Stimulated activated CD4-positive, alpha-beta T cell treated with anti-CD3 and anti-CD28 coated beads, Interleukin-2, amount 100 ng/mL, for 24 hours (primary cell): ENCODE results near the gene ZDHHC14.
"Not testable (repeated sequence)": the region's sequence is repeated elsewhere in the genome, so short reads cannot be mapped to it uniquely, and the experiment has no call there.

Source experiments
- DNase-seq, 2 donors: peaks; one replicate each; pipeline ENCODE4 v3.0.0-alpha.2; 2020

The ZDHHC14 gene

DNA sequence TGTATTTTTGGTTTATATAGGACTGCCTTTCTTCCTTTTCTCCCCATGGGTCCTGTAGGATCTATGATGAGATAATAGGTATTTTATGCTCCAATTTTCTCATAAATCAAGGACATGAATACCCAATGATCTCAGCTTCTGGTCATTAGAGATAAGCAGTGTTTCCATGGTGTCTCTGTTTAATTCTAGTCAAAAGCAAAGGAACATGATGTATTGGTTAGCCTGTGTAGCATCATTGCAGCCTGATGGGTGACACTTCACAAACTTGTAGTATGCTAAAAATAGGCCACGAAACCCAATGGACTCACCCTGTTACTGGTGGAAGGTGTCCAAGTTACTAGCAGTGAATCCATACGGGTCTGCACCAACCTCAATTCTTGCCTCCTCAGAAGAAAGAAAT, 325.9 kb downstream of the ZDHHC14 start:
- DNase-seq, result no peak

- DNase-seq, result no peak
These were observed 326.6 kb downstream of the ZDHHC14 start for GRCh38 chr6:157707576-157707975.

GRCh38 chr6:157708239-157708638, 327.2 kb downstream of the ZDHHC14 start:
- no peak for DNase-seq

GRCh38 chr6:157708933-157709332, 327.9 kb downstream of the ZDHHC14 start:
- no peak for DNase-seq

DNA sequence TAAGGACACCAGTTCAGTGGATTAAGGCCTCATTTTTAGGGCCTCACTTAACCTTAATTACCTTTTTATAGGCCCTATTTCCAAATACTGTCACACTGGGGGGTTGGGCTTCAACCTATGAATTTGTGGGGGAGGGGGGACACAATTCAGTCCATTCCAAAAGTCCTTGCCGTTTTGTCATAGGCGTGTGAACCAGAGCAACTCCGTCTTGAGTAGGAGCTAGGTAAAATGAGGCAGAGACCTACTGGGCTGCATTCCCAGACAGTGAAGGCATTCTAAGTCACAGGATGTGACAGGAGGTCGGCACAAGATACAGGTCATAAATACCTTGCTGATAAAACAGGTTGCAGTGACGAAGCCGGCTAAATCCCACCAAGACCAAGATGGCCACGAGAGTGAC, 328.6 kb downstream of the ZDHHC14 start:
- DNase-seq, result no peak

- DNase-seq, result no peak
These were observed 329.6 kb downstream of the ZDHHC14 start for GRCh38 chr6:157710604-157711003.

GRCh38 chr6:157711060-157711459, 330.1 kb downstream of the ZDHHC14 start:
- no peak for DNase-seq

- no peak for DNase-seq
These were observed 331.8 kb downstream of the ZDHHC14 start for GRCh38 chr6:157712585-157713295.

DNA sequence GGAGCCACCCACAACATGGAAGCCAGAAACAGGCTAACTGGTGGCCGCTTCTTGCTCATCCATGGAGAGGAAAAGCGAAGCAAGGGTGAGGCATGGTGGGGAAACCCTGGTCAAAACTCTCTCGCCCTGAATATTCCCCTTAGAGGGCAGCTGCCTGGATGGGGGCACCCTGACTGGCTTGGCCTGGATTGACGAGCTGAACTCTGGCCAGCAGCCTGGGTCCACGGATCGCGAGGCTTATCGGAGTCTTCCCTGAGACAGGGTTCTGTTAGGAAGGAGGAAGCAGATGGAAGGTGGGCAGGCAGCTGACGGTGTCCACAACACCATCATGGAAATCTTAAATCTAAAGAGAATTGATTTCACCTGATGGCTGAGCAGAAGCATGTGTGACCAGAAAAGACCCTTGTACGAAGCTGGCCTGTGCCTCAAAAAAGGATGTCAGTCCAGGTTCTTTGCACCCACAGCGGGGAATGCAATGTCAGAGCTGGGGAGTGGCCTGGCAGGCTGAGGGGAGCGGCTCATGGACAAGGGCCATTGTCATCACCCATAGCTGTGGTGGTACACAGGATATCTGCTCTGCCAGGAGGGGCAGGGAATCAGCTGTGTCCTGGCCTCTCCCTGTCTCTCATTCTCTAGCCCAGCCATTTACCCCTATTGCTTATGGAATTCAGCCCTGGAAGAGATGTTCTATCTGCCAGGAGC, 332.6 kb downstream of the ZDHHC14 start:
- DNase-seq, result no peak

DNA sequence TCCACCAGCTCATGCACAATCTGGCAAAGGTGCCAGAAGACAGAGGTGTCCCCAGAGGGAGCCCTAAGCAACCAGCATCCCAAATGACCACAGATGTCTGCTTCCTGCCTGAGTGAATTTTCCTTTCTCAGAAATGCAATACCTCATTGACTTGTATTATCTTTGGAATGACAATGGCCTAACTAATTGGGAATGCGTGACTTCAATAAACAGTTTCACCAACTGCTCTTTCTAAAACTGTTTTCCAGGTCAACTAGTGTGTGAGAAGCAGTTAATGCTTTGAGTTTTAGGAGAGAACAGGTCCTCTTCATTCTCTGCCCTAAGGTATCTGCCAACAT, 333.1 kb downstream of the ZDHHC14 start:
- DNase-seq, result no peak

- DNase-seq, result no peak
These were observed 334.8 kb downstream of the ZDHHC14 start for GRCh38 chr6:157715728-157716164.

DNA sequence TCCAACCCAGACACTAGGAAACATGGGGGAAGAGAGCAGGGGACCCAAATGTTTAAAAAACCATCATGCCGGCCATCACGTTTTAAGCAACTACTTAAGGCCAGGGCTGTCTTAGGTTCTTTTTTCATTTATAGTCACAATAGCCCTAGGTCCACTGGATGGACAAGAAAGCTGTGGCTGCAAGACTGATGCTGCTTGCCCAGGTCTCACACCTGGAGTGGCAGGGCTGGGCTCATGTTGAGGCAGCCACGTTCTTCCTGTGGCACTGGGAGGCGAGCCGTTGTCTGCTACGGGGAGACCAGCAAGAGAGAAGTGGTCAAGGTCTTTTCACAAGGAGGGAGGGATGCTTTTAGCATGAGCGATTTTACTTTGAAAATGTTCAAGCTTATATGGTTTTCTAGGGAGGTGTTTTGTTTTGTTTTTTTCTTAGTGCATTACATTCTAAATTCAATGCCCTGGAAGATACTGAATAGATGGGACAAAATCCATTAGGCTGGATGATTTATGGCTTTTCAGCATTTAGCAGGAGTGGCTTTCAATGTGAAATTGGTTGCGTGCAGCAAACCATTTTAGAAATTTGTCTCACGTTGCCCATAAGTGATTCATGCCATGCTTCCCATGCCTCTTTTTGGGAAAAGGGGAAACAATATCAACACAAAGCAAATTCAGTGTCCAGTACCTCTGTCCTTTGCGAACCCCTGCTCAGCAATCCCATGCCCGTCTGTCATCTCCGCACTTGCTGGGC, 335.4 kb downstream of the ZDHHC14 start:
- no peak for DNase-seq

DNA sequence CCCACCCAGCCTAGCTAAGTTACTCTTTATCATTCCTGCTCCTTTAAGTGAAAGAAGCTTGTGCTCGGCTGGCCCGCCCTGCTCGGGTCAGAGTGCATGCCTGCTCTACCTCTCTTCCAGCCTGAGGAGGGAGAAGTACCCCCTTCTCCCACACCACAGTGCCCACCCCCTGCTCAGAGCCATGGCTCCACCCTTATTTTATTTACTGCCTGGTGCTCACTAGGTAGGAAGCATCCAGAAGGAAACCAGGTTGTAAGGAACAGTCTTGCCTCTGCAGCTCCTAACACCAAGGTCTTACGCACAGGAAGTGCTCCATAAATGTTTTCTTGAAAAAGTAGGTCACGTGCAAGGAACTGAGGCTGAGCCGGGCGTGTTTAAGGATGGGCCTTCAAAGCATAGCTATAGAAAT, 336.4 kb downstream of the ZDHHC14 start:
- DNase-seq, result no peak

- no peak for DNase-seq
These were observed 337.7 kb downstream of the ZDHHC14 start for GRCh38 chr6:157718503-157719187.

DNA sequence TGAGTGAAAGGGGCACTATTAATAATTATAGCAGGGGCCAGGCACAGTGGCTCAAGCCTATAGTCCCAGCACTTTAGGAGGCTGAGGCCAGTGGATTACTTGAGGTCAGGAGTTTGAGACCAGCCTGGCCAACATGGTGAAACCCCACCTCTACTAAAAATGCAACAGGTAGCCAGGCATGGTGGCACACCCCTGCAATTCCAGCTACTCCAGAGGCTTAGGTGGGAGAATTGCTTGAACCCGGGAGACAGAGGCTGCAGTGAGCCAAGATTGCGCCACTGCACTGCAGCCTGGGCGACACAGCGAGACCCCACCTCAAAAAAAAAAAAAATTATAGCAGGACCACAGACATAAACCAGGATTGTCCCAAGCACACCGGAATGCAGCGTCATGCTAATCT, 340.0 kb downstream of the ZDHHC14 start:
- not testable (repeated sequence) for DNase-seq

DNA sequence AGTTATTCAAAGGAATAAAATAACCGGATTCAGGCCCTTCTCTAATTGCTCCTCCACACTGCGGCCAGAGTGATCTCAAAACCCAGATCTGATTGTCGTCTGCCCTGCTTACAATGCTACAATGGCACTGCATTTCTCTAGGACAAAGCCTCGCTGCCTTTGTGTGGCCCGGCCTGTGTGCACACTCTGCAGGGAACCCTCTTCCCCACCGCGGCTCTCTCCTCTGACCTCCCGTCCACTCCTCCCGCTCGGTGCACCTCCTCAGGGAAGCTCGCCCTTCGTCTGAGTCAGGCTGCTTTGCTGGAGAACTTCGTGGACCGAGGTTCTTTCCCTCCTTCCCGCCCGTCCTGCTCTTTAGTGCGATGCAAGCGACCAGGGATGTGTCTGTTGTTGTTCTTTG, 340.4 kb downstream of the ZDHHC14 start:
- DNase-seq, result no peak

DNA sequence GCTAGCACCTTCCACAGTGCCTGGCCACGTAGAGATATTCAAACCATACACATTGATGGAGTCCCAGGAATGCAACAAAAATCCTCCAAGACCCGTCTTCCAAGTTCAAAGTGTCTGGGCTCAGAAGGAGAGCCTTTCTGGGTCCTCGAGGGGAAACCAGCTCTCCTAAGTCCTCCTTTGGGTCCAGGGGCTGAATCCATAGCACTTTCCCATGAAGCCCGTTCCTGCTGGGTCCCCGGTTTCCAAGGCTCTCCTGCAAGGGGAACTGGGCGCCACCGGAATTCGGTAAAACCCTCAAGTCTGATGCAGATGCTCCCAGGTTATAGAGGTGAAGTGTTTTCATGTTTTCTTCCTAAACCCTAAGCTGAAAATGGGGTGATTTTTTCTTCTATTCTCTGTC, 340.8 kb downstream of the ZDHHC14 start:
- DNase-seq, result no peak

DNA sequence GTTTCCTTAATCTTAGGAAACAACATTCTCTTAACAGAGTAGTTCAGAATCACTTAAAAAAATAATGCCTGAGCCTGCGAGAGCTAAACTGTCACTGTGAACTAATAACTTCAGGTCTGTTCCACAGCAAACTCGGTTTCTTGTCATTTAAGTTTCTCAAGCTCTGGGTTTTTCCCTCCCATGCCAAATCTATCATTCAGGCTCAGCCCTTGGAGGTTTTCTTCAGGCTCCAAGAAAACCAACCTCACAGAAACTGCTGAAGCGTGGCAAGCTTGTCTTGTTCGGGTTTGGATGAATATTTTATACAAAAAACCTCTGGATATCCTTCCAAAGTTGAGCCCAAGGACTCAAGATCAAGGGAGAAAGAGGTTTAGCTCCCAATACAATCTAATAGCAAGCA, 342.4 kb downstream of the ZDHHC14 start:
- DNase-seq, result no peak

DNA sequence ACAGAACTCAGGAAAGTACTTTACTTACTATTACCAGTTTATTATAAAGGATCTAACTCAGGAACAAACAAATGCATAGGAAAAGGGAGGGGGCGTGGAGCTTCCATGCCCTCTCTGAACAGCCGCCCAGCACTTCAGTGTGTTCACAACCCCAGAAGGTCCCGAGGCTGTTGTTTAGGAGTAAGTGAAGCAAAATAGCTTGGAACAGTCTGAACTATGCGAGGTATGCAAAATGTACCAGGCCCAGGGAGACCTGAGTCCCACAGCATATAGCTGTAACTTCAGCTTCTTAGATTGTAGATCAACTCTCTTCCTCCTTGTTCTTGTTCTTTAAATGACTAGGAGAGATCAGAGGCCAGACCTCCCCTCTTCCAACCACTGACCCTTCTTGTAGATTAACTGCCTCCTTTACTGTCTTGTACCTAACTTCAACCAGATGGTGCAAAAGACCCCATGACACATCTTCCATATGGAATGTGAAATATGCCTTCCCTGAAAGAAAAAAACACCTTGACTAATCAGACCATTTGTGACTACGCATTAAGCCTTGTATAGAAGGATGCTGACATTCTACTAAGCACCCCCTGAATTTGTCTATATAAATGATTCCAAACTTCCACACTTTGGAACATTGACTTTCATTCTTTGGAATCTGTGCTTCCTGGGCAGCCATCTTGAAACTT, 343.3 kb downstream of the ZDHHC14 start:
- DNase-seq, result no peak

DNA sequence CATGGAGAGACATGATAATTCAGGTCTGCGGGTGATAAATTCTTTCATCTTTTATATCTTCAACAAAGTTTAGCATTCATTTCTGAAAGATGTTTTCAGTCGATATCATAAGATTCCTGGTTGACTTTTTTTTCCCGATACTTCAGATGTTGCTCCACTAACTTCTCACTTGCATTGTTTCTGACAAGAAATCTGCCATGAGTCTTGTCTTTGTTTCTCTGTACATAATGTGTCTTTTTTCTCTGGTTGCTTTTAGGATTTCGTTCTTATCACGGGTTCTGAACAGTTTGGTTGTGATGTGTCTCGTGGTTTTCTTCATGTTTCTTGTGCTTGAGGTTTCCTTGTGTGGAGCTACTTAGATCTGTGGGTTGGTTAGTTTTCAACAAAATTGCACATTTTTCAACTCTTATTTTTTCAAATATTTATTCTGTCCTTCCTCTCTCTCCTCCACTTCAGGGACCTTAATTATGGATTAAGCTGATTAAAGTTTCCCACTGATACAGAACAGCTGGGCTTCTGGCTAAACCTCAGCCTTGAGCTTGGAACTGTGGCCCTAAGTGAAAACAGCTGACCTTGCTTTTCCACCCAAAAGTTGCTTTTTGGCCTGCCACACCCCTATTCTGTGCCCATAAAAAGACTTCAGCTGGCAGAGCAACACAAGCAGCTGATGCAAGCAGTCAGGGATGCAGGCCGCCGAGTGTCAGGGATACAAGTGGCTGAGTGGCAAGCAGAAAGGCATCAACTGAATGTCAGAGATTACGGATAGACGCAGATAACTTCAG, 344.2 kb downstream of the ZDHHC14 start:
- DNase-seq, result no peak

- no peak for DNase-seq
These were observed 344.8 kb downstream of the ZDHHC14 start for GRCh38 chr6:157725836-157726235.
